Lower lobe of right lung (tissue), 2 donors: ENCODE results near the gene CARM1. TPM values are rescaled to one million over a fixed set of nuclear protein-coding genes. Genes with fewer than 3 reads are reported as not detected.
A peak's percentile ranks its signal among the peaks of the same experiment; 100 is the strongest.
"Not testable (repeated sequence)": the region's sequence is repeated elsewhere in the genome, so short reads cannot be mapped to it uniquely, and the experiment has no call there.

Experiments
- ATAC-seq, 2 donors: fragments of 200-7000 bp; cut with Tn5 transposase; one replicate each; pipeline ENCODE4 v1.9.1; 2020 to 2022; ENCODE audit warnings: mild to moderate bottlenecking in 2 of 2, moderate library complexity in 2 of 2
- DNase-seq: peaks from one replicate; pipeline ENCODE4 v3.0.0-alpha.2; 2020
- H3K27ac ChIP-seq: fragments of 200-600 bp; one replicate; pipeline ENCODE4 v1.8.0; 2022
- H3K27me3 ChIP-seq: fragments of 200-600 bp; one replicate; pipeline ENCODE4 v1.8.0; 2022; ENCODE audit warnings: low read depth
- H3K36me3 ChIP-seq: fragments of 200-600 bp; one replicate; pipeline ENCODE4 v1.8.0; 2022; ENCODE audit warnings: mild to moderate bottlenecking
- H3K4me1 ChIP-seq: fragments of 200-600 bp; one replicate; pipeline ENCODE4 v1.8.0; 2022
- H3K4me3 ChIP-seq: fragments of 200-600 bp; one replicate; pipeline ENCODE4 v1.8.0; 2022; ENCODE audit warnings: mild to moderate bottlenecking
- H3K9me3 ChIP-seq: fragments of 200-600 bp; one replicate; pipeline ENCODE4 v1.8.0; 2022
- CTCF ChIP-seq: fragments of 200-600 bp; IDR thresholded peaks from one replicate; pipeline ENCODE4 v1.8.0; 2022; ENCODE audit warnings: antibody characterized with exemption, mild to moderate bottlenecking
- intact Hi-C: fragments of 100-400 bp; cut with DNase I; formaldehyde crosslinking; loops from one replicate; pipeline ENCODE4 v1.11.0; 2022
- total RNA-seq: library from RNA; stranded (reverse); fragmentation: NEBNext Ultra II Directional; extraction: Animal tissue kit (Norgen Biotek cat#: 25700); gene quantifications from one replicate; pipeline ENCODE4 v1.2.1, GENCODE V29; 2021
- donor health status: DM: no; HTN: yes; CAD: no; lungs with severe emphysema.

The CARM1 gene
- total RNA-seq, 1 donor from 2014 or later = 27.5 TPM

GRCh38 chr19:10835089-10835753 is 36.1 kb upstream of the CARM1 start:
- Histone ChIP-seq H3K4me1 (peaks cover 17% of the 10 kb centered on the region), H3K27ac (peak overlapping the region; percentile 99), H3K4me3 (peak overlapping the region; percentile 80), H3K36me3 (peaks cover 40% of the 10 kb centered on the region), H3K9me3 (no peaks in the 10 kb centered on the region), H3K27me3 (no peaks in the 10 kb centered on the region)
- no peak for TF ChIP-seq CTCF
- ATAC-seq (peak in 1 of 2 donors; percentile 0), DNase-seq (no peak)
- intact Hi-C loops = no loop called here

- Histone ChIP-seq H3K9me3 (no peaks in the 10 kb centered on the region), H3K27me3 (no peaks in the 10 kb centered on the region), H3K27ac (peak within 1 kb of the TSS; percentile 99), H3K4me1 (peaks cover 17% of the 10 kb centered on the region), H3K36me3 (peaks cover 33% of the 10 kb centered on the region), H3K4me3 (peak within 1 kb of the TSS; percentile 80)
- DNase-seq = peak; percentile 100
- ATAC-seq = peak; percentile 94 to 96
- intact Hi-C loops = no loop called here
- peak; percentile 45 for TF ChIP-seq CTCF
Observed at GRCh38 chr19:10835754-10836478, 35.4 kb upstream of the CARM1 start, which contains the start of gene TMED1. TMED1 (minus strand) TSS chr19:10836212; CDS start chr19:10836191, 21 bp downstream.

GRCh38 chr19:10836479-10837330 is 34.6 kb upstream of the CARM1 start:
- peaks cover 17% of the 10 kb centered on the region for H3K4me1 ChIP-seq
- H3K27ac ChIP-seq = peak overlapping the region; percentile 99
- H3K4me3 ChIP-seq = peak overlapping the region; percentile 80
- intact Hi-C loops = no loop called here
- DNase-seq = peak; percentile 92
- H3K9me3 ChIP-seq = no peaks in the 10 kb centered on the region
- no peak for TF ChIP-seq CTCF
- no peaks in the 10 kb centered on the region for H3K27me3 ChIP-seq
- peaks cover 26% of the 10 kb centered on the region for H3K36me3 ChIP-seq
- ATAC-seq = peak; percentile 63 to 68

GRCh38 chr19:10837649-10838048 is 33.7 kb upstream of the CARM1 start:
- H3K27ac ChIP-seq, H3K9me3 ChIP-seq, H3K27me3 ChIP-seq, intact Hi-C loops, ATAC-seq, DNase-seq, H3K4me3 ChIP-seq: not testable (repeated sequence)
- peaks cover 17% of the 10 kb centered on the region for H3K4me1 ChIP-seq
- H3K36me3 ChIP-seq = peaks cover 16% of the 10 kb centered on the region

GRCh38 chr19:10838377-10838776 is 33.0 kb upstream of the CARM1 start:
- TF ChIP-seq CTCF = no peak
- intact Hi-C loops = no loop called here
- no peaks in the 10 kb centered on the region for H3K9me3 ChIP-seq
- H3K4me3 ChIP-seq = no peak overlapping the region
- no peaks in the 10 kb centered on the region for H3K27me3 ChIP-seq
- H3K36me3 ChIP-seq = peaks cover 9% of the 10 kb centered on the region
- H3K4me1 ChIP-seq = peaks cover 17% of the 10 kb centered on the region
- ATAC-seq (no peak), DNase-seq (no peak)
- H3K27ac ChIP-seq = no peak overlapping the region
